ENCODE measurements around the gene PABPC3. TPM values are rescaled to one million over a fixed set of nuclear protein-coding genes. Genes with fewer than 3 reads are reported as not detected.

Gene PABPC3
- total RNA-seq, 4 donors from 2014 or later: 0.12 to 0.23 (median 0.21) TPM

DNA sequence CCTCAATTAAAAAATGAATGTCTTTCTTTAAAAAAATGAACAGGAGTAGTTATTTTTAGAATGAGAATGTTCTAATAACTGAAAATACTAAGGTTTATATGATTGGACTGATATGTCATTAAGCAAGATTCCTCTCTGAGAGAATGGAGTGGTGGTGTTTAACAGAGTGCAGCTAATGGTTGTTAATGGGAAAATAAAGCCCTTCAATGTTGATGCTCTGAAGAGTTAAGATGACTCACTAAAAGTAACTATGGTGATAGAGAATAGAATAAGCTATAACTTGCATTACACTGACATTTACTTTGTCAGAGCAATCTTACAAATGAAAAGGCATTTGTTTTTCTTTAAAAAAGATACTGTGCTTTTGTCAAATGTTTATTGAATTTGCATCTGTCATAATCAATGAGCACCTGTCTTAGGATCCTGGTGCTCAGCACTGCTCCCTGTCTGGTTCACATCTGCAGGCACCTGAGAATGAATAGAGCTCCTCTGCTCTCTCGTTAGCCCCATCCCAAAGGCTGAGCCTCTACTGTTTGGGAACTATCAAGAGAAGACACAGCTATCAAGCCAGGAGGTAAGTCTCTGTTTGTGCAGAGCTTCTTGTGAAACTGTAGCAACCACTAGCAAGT is 15.1 kb downstream of the PABPC3 start:
- intact Hi-C loops (cut with DNase I): no loop called here
- H3K27ac ChIP-seq: no peak overlapping the region
- WGBS, 2 donors: 25 to 33% methylated on average over 1 of the region's 1 CpG
- no peaks in the 10 kb centered on the region for H3K36me3 ChIP-seq
- no peaks in the 10 kb centered on the region for H3K9me3 ChIP-seq
- no peak for TF ChIP-seq POLR2A (IDR thresholded peaks at IDR 0.05)
- TF ChIP-seq, protein P1, sequence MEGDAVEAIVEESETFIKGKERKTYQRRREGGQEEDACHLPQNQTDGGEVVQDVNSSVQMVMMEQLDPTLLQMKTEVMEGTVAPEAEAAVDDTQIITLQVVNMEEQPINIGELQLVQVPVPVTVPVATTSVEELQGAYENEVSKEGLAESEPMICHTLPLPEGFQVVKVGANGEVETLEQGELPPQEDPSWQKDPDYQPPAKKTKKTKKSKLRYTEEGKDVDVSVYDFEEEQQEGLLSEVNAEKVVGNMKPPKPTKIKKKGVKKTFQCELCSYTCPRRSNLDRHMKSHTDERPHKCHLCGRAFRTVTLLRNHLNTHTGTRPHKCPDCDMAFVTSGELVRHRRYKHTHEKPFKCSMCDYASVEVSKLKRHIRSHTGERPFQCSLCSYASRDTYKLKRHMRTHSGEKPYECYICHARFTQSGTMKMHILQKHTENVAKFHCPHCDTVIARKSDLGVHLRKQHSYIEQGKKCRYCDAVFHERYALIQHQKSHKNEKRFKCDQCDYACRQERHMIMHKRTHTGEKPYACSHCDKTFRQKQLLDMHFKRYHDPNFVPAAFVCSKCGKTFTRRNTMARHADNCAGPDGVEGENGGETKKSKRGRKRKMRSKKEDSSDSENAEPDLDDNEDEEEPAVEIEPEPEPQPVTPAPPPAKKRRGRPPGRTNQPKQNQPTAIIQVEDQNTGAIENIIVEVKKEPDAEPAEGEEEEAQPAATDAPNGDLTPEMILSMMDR (IDR thresholded peaks at IDR 0.05): no peak
- H3K4me3 ChIP-seq: no peak overlapping the region
- H3K4me1 ChIP-seq: no peaks in the 10 kb centered on the region
- H3K27me3 ChIP-seq: peaks cover 0 to 37% (median 0%) of the 10 kb centered on the region in 4 donors
- no peak for DNase-seq

DNA sequence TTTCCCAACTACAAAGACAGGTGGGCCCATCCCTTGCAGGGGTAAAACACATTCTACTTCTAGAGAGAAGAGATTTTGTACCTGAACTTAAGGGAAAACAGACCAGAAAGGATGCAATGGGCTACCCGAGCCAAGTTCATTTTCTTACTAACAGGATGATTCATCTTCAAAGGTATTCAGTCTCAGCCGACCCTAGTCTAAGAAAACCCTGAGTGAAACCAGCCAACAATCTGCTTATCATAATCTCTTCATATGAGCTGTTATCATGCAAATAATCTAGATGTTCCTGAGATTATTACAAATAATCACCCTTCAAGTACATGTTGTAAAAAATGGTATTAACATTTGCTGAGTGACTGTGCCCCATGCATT is 15.6 kb downstream of the PABPC3 start:
- Histone ChIP-seq H3K36me3 (no peaks in the 10 kb centered on the region), H3K27ac (no peak overlapping the region), H3K4me1 (no peaks in the 10 kb centered on the region), H3K9me3 (no peaks in the 10 kb centered on the region), H3K27me3 (peaks cover 0 to 37% (median 0%) of the 10 kb centered on the region in 4 donors), H3K4me3 (no peak overlapping the region)
- WGBS, 2 donors: 22 to 31% methylated on average over 2 of the region's 2 CpGs
- intact Hi-C loops (cut with DNase I): no loop called here
- DNase-seq: no peak
- TF ChIP-seq POLR2A (IDR thresholded peaks at IDR 0.05): no peak
- TF ChIP-seq, protein P1 (IDR thresholded peaks at IDR 0.05): no peak

DNA sequence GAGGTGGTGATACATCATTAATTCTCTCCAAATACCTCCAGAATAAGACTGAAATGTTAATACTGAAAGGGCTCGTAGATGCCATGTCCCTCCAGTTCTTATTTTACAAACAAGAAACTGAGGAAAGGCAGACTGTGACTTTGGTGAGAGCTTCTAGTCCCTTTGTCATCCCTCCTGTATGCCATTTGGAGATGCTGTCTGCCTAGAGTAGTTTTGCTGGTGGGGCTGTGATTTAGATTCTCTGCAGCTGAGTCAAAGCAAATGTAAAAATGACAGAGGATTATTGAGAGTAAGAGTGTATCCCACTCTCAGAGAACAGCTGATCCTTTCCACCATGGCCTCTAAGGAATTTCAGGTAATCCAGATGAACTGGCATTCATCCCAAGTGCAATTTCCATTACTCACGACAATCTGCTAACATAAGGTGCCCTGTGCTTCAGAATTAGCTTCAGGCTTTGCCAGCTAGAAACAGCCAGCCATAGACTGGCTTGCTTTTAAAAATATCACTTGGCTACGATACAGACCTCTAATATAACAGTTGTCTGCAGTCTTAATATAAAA is 16.8 kb downstream of the PABPC3 start:
- H3K27ac ChIP-seq: no peak overlapping the region
- H3K36me3 ChIP-seq: no peaks in the 10 kb centered on the region
- H3K9me3 ChIP-seq: no peaks in the 10 kb centered on the region
- 53 to 60% methylated on average over 3 of the region's 3 CpGs for WGBS, 2 donors
- H3K4me1 ChIP-seq: no peaks in the 10 kb centered on the region
- TF ChIP-seq, protein P1 (IDR thresholded peaks at IDR 0.05): no peak
- no peak for TF ChIP-seq POLR2A (IDR thresholded peaks at IDR 0.05)
- H3K27me3 ChIP-seq: peaks cover 0 to 47% (median 0%) of the 10 kb centered on the region in 4 donors
- no peak for DNase-seq
- intact Hi-C loops (cut with DNase I): no loop called here
- H3K4me3 ChIP-seq: no peak overlapping the region

DNA sequence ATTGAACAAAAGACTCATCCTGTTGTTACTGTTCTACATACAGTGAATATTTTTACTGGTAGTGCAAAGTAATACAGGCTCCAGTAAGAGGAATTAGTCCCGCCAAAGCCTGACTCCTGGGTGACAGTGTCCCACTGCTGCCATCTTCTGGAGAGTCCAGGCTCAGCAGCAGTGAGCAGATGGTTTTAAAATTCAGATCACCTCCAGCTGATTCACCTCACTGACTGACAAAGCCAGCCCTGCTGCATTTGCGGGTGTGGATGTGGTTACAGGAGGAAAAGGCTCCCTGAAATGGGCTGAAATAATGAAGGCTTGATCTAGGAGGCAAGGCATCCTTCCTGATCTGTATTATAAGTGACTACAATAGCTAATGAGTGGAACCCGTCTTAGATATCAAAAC is 18.3 kb downstream of the PABPC3 start:
- DNase-seq: no peak
- 17 to 26% methylated on average over 3 of the region's 3 CpGs for WGBS, 2 donors

DNA sequence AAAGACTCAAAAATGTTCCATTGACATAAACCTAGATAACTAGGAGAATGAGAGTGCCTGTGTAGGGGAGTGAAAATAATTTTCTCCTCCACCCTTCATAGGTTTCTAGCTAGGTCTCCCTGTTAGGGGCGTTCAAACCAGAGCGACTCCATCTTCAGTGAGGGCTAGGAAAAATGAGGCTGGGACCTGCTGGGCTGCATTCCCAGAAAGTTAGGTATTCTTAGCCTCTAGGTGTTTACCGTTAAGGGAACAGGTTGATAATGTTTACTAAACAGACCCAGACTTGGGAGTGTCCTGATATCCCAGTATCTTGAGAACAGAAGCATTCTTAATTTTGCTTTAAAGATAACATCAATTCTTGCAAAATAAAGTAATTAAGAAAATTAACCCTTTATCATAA is 20.1 kb downstream of the PABPC3 start:
- Histone ChIP-seq H3K27me3 (peaks cover 0 to 44% (median 0%) of the 10 kb centered on the region in 4 donors), H3K4me1 (no peaks in the 10 kb centered on the region), H3K4me3 (no peak overlapping the region), H3K27ac (no peak overlapping the region), H3K36me3 (no peaks in the 10 kb centered on the region), H3K9me3 (no peaks in the 10 kb centered on the region)
- DNase-seq: no peak
- no peak for TF ChIP-seq POLR2A (IDR thresholded peaks at IDR 0.05)
- TF ChIP-seq, protein P1 (IDR thresholded peaks at IDR 0.05): no peak
- intact Hi-C loops (cut with DNase I): no loop called here
- 43 to 65% methylated on average over 3 of the region's 3 CpGs for WGBS, 2 donors

More for the DNA sequence above, 18.3 kb downstream of the PABPC3 start:
- H3K9me3 ChIP-seq: no peaks in the 10 kb centered on the region
- no peak overlapping the region for H3K27ac ChIP-seq
- no peaks in the 10 kb centered on the region for H3K4me1 ChIP-seq
- peaks cover 0 to 42% (median 0%) of the 10 kb centered on the region in 4 donors for H3K27me3 ChIP-seq
- TF ChIP-seq, protein P1 (IDR thresholded peaks at IDR 0.05): peak; percentile 38 to 73 (median 66)
- no peak for TF ChIP-seq POLR2A (IDR thresholded peaks at IDR 0.05)
- no peaks in the 10 kb centered on the region for H3K36me3 ChIP-seq
- H3K4me3 ChIP-seq: no peak overlapping the region
- intact Hi-C loops (cut with DNase I): no loop called here
